ENCODE data around the gene RPTOR.

RPTOR gene

DNA sequence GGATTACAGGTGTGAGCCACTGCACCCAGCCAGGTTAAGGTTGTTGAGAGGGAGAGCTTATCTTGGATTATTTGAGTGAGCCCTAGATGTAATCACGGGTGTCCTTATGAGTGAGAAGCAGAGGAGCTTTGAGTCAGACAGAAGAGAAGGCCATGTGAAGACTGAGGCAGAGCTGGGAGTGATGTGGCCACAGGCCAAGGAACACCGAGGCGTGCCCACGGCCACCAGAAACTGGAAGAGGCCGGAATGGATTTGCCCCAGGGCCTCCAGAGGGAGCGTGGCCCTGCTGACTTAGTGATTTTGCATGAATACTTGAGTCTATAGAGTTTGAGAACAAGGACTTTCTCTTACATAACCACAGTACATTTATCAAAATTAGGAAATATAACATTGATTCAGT, 137.7 kb downstream of the RPTOR start:
- Histone ChIP-seq H3K4me3 (ENCODE audit: low read depth, low read length) (no peak overlapping the region), H3K27ac (no peak overlapping the region), H3K27me3 (replicated peaks) (no peaks in the 10 kb centered on the region), H3K36me3 (replicated peaks) (no peaks in the 10 kb centered on the region)
- TF ChIP-seq, protein P1, sequence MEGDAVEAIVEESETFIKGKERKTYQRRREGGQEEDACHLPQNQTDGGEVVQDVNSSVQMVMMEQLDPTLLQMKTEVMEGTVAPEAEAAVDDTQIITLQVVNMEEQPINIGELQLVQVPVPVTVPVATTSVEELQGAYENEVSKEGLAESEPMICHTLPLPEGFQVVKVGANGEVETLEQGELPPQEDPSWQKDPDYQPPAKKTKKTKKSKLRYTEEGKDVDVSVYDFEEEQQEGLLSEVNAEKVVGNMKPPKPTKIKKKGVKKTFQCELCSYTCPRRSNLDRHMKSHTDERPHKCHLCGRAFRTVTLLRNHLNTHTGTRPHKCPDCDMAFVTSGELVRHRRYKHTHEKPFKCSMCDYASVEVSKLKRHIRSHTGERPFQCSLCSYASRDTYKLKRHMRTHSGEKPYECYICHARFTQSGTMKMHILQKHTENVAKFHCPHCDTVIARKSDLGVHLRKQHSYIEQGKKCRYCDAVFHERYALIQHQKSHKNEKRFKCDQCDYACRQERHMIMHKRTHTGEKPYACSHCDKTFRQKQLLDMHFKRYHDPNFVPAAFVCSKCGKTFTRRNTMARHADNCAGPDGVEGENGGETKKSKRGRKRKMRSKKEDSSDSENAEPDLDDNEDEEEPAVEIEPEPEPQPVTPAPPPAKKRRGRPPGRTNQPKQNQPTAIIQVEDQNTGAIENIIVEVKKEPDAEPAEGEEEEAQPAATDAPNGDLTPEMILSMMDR (IDR thresholded peaks at IDR 0.05; ENCODE audit: low read depth, low read length, missing control alignments) = no peak
- in situ Hi-C loops (cut with HindIII; ENCODE audit: low pct_ligation_motif_present, low sequenced_read_pairs) = no loop called here
- DNase-seq = no peak

DNA sequence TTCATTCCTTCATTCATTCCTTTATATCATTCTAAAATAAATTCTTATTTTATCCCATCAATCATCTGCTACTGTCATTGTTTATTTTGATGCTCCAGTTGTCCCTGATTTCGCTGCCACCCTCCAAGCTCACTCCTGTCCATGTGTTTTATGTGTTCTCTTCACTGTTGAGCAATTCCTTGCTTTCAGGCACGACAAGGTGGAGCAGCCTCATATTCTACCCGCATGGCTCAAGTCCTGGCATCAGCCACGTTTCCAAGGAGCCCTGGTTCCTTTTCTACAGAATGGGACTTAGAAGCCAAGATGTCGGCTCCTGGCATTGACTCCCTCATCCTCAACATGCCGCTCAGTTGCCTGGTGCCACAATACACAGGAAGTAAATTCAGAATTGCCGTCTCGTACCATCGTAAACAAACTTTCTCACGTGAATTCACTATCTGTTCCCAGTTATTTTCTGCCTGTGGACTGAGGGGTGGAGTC, 139.0 kb downstream of the RPTOR start:
- H3K4me3 ChIP-seq (ENCODE audit: low read depth, low read length) = no peak overlapping the region
- no peaks in the 10 kb centered on the region for H3K36me3 ChIP-seq (replicated peaks)
- no peak for DNase-seq
- no peak overlapping the region for H3K27ac ChIP-seq
- in situ Hi-C loops (cut with HindIII; ENCODE audit: low pct_ligation_motif_present, low sequenced_read_pairs) = no loop called here
- TF ChIP-seq, protein P1 (IDR thresholded peaks at IDR 0.05; ENCODE audit: low read depth, low read length, missing control alignments) = no peak
- no peaks in the 10 kb centered on the region for H3K27me3 ChIP-seq (replicated peaks)

DNA sequence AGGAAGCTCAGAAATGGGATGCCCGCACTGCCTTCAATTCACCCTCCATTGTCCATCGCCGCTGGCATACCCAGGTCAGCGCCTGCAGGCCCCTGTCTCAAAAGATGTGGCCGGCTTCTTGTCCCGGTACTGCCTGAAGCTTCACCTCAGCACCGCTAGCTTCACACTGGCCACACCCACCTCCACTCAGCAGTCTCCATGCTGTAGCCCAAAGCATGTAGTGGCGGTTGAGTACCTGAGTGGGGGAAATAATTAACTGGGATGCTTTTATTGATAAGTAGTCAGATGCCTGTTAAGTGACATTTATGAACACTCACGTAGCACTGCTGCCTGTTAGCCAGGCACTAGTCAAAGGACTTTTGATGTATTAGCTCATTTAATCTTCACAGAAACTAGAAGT, 143.2 kb downstream of the RPTOR start:
- Histone ChIP-seq H3K4me3 (ENCODE audit: low read depth, low read length) (no peak overlapping the region), H3K27me3 (replicated peaks) (no peaks in the 10 kb centered on the region), H3K36me3 (replicated peaks) (no peaks in the 10 kb centered on the region), H3K27ac (no peak overlapping the region)
- no peak for DNase-seq
- TF ChIP-seq, protein P1 (IDR thresholded peaks at IDR 0.05; ENCODE audit: low read depth, low read length, missing control alignments) = no peak
- in situ Hi-C loops (cut with HindIII; ENCODE audit: low pct_ligation_motif_present, low sequenced_read_pairs) = no loop called here

- Histone ChIP-seq H3K36me3 (replicated peaks) (no peaks in the 10 kb centered on the region), H3K27me3 (replicated peaks) (no peaks in the 10 kb centered on the region), H3K27ac (no peak overlapping the region), H3K4me3 (ENCODE audit: low read depth, low read length) (no peak overlapping the region)
- in situ Hi-C loops (cut with HindIII; ENCODE audit: low pct_ligation_motif_present, low sequenced_read_pairs) = no loop called here
- TF ChIP-seq, protein P1 (IDR thresholded peaks at IDR 0.05; ENCODE audit: low read depth, low read length, missing control alignments) = no peak
- no peak for DNase-seq
Observed at GRCh38 chr17:80689129-80689619, 144.5 kb downstream of the RPTOR start.

DNA sequence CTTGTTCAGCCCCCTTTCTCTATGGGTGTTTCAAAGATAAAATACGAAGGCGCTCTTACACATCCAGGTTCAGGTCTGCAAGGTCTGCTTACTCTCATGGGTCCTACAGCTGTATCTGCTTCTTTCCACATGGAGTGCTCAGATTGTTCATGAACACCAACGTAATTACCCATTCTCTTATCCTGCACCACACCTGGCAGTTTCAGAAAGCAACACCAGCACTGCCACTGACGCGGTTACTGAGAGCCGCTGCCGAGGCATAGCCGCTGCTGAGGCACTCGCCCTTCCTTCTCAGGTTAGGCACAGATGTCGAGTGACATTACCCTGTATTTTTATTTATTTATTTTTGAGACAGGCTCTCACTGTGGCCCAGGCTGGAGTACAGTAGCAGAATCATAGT, 147.1 kb downstream of the RPTOR start:
- no peaks in the 10 kb centered on the region for H3K36me3 ChIP-seq (replicated peaks)
- DNase-seq = no peak
- in situ Hi-C loops (cut with HindIII; ENCODE audit: low pct_ligation_motif_present, low sequenced_read_pairs) = no loop called here

More for the DNA sequence above, 147.1 kb downstream of the RPTOR start:
- TF ChIP-seq, protein P1 (IDR thresholded peaks at IDR 0.05; ENCODE audit: low read depth, low read length, missing control alignments) = no peak
- no peak overlapping the region for H3K4me3 ChIP-seq (ENCODE audit: low read depth, low read length)
- no peaks in the 10 kb centered on the region for H3K27me3 ChIP-seq (replicated peaks)
- H3K27ac ChIP-seq = no peak overlapping the region
